HCT116 (cell line): Measurements from ENCODE around the gene AGAP4.
"Not testable (repeated sequence)": the region's sequence is repeated elsewhere in the genome, so short reads cannot be mapped to it uniquely, and the experiment has no call there.

Experiments used
- CTCF ChIP-seq, 3 experiments: fragments of 200-600 bp in 1 of 3; sonication (generic) in 1 of 3; IDR thresholded peaks in 2 of 3; conservative IDR thresholded peaks in 1 of 3; 2 replicates each; pipeline ENCODE4 v1.5.1; 2012 to 2017; ENCODE audit warnings: low read depth in 2 of 3, low read length in 2 of 3, antibody characterized with exemption in 1 of 3, borderline replicate concordance in 1 of 3, control low read depth in 1 of 3, mild to moderate bottlenecking in 1 of 3, mixed read lengths in 1 of 3, mixed run types in 1 of 3, moderate library complexity in 1 of 3; ENCODE audit not compliant: insufficient read depth in 1 of 3
- EZH2phosphoT487 ChIP-seq: fragments of 200-600 bp; IDR thresholded peaks from 2 replicates; pipeline ENCODE4 v1.6.1; 2018; ENCODE audit warnings: antibody characterized with exemption, borderline replicate concordance
- JUND ChIP-seq: IDR thresholded peaks from 2 replicates; pipeline ENCODE4 v1.6.1; 2012
- MAX ChIP-seq: IDR thresholded peaks from 2 replicates; pipeline ENCODE4 v1.6.1; 2012
- RAD21 ChIP-seq: IDR thresholded peaks from 2 replicates; pipeline ENCODE4 v1.6.1; 2012; ENCODE audit warnings: low read depth, mild to moderate bottlenecking

GRCh38 chr10:45820107-45820830 is 27.0 kb downstream of the AGAP4 start:
- TF ChIP-seq CTCF (IDR thresholded peaks at IDR 0.05 in 2 of 3, conservative IDR thresholded peaks at IDR 0.05 in 1 of 3; ENCODE audit: borderline replicate concordance in 1 of 3, insufficient read depth in 1 of 3, low read depth in 2 of 3, low read length in 2 of 3); EZH2phosphoT487; RAD21; MAX; JUND: not testable (repeated sequence)
